ENCODE results near the gene TEX35.

The TEX35 gene

GRCh38 chr1:178520803-178521202, 7.9 kb downstream of the TEX35 start:
- TF ChIP-seq, protein P1, sequence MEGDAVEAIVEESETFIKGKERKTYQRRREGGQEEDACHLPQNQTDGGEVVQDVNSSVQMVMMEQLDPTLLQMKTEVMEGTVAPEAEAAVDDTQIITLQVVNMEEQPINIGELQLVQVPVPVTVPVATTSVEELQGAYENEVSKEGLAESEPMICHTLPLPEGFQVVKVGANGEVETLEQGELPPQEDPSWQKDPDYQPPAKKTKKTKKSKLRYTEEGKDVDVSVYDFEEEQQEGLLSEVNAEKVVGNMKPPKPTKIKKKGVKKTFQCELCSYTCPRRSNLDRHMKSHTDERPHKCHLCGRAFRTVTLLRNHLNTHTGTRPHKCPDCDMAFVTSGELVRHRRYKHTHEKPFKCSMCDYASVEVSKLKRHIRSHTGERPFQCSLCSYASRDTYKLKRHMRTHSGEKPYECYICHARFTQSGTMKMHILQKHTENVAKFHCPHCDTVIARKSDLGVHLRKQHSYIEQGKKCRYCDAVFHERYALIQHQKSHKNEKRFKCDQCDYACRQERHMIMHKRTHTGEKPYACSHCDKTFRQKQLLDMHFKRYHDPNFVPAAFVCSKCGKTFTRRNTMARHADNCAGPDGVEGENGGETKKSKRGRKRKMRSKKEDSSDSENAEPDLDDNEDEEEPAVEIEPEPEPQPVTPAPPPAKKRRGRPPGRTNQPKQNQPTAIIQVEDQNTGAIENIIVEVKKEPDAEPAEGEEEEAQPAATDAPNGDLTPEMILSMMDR (IDR thresholded peaks at IDR 0.05; ENCODE audit: control insufficient read depth, insufficient read depth, low read depth, low read length, missing control alignments), result no peak
- no peak overlapping the region for H3K4me3 ChIP-seq (ENCODE audit: control insufficient read depth, low read depth, low read length)
- no peak for DNase-seq (ENCODE audit: low read depth)

DNA sequence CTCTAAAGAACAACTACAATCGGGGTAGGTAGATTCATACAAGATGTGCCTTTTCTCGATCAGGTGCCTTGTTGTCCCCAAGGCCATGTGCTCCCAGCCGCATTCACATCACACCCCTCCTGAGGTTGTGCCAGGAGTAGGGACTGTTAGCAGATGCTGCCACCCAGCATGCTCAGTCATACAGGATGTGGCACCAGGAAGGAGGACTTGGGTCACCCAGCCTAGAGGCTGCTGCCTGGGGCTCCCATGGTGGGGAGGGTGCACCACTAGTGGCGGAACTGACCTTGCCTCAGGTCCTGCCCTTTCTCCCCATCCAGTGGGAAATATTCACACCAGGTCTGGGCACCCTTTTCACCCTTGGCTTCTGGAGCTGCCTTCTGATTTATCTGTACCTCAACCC, 8.3 kb downstream of the TEX35 start:
- H3K4me3 ChIP-seq (ENCODE audit: control insufficient read depth, low read depth, low read length), result no peak overlapping the region
- TF ChIP-seq, protein P1 (IDR thresholded peaks at IDR 0.05; ENCODE audit: control insufficient read depth, insufficient read depth, low read depth, low read length, missing control alignments), result no peak
- no peak for DNase-seq (ENCODE audit: low read depth)

DNA sequence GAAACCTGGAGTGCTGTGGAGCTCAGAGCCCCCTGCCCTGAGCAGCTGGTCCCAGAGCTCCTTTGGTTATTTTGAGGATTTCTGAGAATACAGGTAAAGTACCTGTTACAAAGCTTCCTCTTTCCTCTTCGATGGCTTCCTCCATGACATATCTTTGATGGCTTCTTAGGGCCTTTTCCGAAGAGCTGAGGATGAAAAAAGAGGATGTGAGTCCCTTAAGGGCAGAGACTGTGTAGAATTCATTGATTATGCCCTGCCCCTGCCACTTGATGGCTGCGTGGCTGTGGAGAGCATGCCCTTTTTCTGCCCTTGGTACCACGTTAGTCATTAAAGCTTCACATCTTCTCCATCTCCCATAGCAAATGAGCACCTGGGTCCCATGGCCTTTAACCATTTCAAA, 14.2 kb downstream of the TEX35 start:
- no peak for DNase-seq (ENCODE audit: low read depth)
- TF ChIP-seq, protein P1 (IDR thresholded peaks at IDR 0.05; ENCODE audit: control insufficient read depth, insufficient read depth, low read depth, low read length, missing control alignments), result no peak
- H3K4me3 ChIP-seq (ENCODE audit: control insufficient read depth, low read depth, low read length), result no peak overlapping the region

- no peak overlapping the region for H3K4me3 ChIP-seq (ENCODE audit: control insufficient read depth, low read depth, low read length)
- DNase-seq (ENCODE audit: low read depth), result no peak
- TF ChIP-seq, protein P1 (IDR thresholded peaks at IDR 0.05; ENCODE audit: control insufficient read depth, insufficient read depth, low read depth, low read length, missing control alignments), result no peak
Observed at GRCh38 chr1:178528228-178528952, 15.5 kb downstream of the TEX35 start.

DNA sequence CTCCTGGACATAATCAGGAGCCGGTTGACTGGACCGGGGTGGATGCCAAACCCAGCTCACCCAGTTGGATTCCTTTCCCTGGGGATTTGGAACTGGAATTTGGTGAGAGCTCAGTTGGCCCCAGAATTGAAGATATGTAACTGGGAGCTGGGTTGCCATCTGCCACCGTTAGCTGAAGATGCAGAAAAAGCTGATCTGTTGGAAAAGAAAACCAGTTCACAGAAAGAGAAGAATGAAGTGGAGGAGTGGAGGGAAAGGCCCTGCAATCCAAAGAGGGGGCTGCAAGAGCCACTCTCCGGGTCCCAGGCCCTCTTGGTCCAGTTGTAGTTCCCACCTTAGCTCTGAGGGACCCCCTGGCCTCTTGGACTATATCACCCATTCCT, 16.0 kb downstream of the TEX35 start:
- H3K4me3 ChIP-seq (ENCODE audit: control insufficient read depth, low read depth, low read length), result no peak overlapping the region
- no peak for DNase-seq (ENCODE audit: low read depth)
- TF ChIP-seq, protein P1 (IDR thresholded peaks at IDR 0.05; ENCODE audit: control insufficient read depth, insufficient read depth, low read depth, low read length, missing control alignments), result no peak

GRCh38 chr1:178529364-178530036, 16.6 kb downstream of the TEX35 start:
- DNase-seq (ENCODE audit: low read depth), result no peak
- TF ChIP-seq, protein P1 (IDR thresholded peaks at IDR 0.05; ENCODE audit: control insufficient read depth, insufficient read depth, low read depth, low read length, missing control alignments), result no peak
- no peak overlapping the region for H3K4me3 ChIP-seq (ENCODE audit: control insufficient read depth, low read depth, low read length)
